HG03135 (cell line): Measurements from ENCODE around the gene PCNX1.
"Not testable (repeated sequence)": the region's sequence is repeated elsewhere in the genome, so short reads cannot be mapped to it uniquely, and the experiment has no call there.

Experiments used
- ATAC-seq: cut with Tn5 transposase; IDR thresholded peaks from one replicate; pipeline ENCODE4 v1.9.1; 2021; ENCODE audit warnings: mild to moderate bottlenecking, moderate library complexity; ENCODE audit not compliant: unreplicated experiment

The PCNX1 gene

DNA sequence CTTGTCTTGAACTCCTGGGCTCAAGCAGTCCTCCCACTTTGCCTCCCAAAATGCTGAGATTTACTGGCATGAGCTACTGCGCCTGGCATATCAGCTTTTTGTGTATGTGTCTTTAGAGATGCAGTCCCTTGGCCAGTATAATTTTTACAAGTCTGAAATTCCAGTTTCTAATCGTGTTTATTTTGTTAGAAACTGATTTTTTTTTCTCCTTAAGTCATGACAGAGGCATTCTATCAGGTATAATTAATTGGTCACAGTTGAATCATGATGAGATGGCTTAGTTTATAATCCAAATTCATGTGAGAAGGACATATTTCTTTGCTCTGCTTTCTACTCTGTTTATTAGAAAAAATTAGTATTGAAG lies 98.9 kb downstream of the PCNX1 start:
- ATAC-seq: no peak

DNA sequence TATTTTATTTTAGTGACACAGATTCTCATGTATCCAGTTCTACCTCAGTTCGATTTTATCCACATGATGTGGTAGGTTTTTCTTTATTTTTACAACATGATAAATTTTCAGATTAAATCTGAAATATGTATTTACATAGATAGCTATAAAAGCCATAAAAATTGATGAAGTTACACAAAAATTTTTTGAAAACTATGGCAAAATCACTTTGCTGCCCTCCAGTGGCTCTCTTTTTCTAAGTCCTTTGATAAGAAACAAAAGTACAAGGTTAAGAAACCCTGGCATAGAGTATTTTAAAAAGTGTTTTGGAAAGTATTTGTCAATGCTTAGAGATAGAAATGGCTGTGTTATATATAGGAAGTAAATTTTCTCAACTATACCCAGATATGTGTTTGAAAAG lies 104.2 kb downstream of the PCNX1 start:
- ATAC-seq: no peak

- ATAC-seq: no peak
Measured at GRCh38 chr14:71012888-71013287, 105.6 kb downstream of the PCNX1 start.

- no peak for ATAC-seq
Measured at GRCh38 chr14:71013551-71014192, 106.4 kb downstream of the PCNX1 start.

DNA sequence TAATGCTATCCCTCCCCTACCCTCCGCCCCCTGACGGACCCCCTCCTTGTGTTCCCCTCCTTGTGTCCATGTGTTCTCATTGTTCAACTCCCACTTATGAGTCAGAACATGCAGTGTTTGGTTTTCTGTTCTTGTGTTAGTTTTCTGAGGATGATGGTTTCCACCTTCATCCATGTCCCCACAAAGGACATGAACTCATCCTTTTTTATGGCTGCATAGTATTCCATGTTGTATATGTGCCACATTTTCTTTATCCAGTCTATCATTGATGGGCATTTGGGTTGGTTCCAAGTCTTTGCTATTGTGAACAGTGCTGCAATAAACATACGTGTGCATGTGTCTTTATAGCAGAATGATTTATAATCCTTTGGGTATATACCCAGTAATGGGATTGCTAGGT lies 112.7 kb downstream of the PCNX1 start:
- not testable (repeated sequence) for ATAC-seq

DNA sequence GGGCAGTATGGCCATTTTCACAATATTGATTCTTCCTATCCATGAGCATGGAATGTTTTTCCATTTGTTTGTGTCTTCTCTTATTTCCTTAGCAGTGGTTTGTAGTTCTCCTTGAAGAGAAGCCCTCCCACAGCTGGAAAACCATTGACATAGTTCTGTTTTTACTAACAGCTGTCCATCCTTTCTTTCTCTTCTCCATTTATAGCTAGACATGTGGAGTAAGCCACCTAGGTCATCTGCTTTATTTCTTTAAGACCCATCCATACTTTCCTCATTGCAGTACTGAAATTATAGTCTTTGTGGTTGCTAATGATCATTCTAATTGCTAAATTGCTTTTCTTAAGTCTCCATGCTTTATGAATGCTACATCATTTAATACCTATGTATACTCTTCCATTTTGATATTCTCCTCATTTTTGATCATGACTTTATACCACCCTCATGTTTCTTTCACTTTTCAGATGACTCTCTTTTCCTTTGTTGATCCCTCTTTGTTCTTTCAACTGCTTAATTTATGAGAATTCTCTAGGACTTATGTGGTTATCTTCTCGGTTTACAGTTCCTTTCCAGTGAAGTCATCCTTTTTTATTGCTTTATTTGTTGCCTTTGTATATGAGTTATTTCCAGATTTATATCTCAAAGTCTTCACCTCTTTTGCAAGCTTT lies 114.2 kb downstream of the PCNX1 start:
- no peak for ATAC-seq

- ATAC-seq: no peak
Measured at GRCh38 chr14:71022012-71022869, 115.0 kb downstream of the PCNX1 start.

- no peak for ATAC-seq
Measured at GRCh38 chr14:71022939-71023338, 115.7 kb downstream of the PCNX1 start.

- ATAC-seq: no peak
Measured at GRCh38 chr14:71029236-71029781, 122.0 kb downstream of the PCNX1 start.

DNA sequence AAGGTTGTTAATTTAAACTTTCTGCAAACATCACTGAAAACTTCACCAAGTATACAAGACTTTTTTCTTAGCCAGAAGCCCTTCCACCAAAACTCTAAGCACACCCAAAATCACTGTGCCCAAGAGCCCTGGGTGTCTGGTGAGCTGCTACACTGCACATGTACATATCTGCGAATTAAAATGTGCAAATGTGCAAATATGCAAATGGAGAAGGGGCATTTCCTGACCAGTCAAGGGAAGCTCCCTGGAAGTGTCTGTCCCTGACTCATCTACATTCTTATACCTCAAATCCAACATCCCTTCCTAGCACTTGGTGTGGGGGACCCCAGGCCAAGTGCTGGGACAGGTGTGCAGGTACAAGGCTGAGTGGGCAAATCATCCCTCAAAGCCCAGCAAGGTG lies 123.7 kb downstream of the PCNX1 start:
- no peak for ATAC-seq

- no peak for ATAC-seq
Measured at GRCh38 chr14:71036433-71036832, 129.2 kb downstream of the PCNX1 start.

GRCh38 chr14:71048393-71048792 lies 141.1 kb downstream of the PCNX1 start:
- no peak for ATAC-seq

GRCh38 chr14:71049435-71050133 lies 142.3 kb downstream of the PCNX1 start:
- no peak for ATAC-seq

DNA sequence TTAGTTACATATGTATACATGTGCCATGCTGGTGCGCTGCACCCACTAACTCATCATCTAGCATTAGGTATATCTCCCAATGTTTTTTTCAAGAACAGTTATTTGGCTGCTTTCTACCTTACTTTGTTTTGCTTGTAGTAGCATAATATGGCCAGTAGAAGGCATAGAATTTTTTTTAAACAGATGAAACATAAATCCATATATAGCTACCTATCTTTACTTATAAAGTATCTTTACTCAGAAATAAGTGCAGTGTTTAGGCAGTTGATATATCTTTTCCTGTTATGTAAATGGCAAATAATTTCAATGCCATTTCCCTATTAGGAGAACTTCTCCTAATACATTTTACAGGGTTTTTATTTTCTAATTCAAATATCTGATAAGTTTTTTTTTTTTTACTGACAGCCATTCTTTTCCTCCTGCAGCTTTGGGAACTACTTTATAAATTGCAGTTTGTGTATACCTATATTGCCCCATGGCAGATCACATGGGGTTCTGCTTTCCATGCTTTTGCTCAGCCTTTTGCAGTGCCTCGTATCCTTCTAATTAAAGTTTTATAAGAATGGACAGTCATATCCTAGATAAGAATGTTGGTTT lies 143.1 kb downstream of the PCNX1 start:
- no peak for ATAC-seq

DNA sequence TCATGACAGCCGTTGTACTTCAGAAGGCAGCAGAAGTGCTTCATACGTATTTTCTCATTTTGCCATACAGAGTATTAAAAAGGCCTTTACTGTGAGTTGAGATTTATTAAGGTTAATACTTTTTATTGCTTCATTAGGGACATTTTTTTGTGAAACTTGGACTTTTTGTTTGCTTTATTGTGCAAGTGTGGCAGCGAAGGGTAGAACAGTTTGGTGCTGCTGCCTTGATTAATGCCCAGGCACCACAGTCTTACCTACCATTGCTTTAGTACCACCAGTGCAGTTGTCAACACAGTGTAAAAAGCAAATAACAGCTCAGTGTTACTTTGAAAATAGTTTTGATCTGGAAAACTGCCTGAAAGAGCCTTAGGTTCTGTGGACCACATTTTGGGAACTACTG lies 147.4 kb downstream of the PCNX1 start:
- ATAC-seq: no peak

- no peak for ATAC-seq
Measured at GRCh38 chr14:71056168-71056567, 148.9 kb downstream of the PCNX1 start.

- ATAC-seq: no peak
Measured at GRCh38 chr14:71060274-71060673, 153.0 kb downstream of the PCNX1 start.

DNA sequence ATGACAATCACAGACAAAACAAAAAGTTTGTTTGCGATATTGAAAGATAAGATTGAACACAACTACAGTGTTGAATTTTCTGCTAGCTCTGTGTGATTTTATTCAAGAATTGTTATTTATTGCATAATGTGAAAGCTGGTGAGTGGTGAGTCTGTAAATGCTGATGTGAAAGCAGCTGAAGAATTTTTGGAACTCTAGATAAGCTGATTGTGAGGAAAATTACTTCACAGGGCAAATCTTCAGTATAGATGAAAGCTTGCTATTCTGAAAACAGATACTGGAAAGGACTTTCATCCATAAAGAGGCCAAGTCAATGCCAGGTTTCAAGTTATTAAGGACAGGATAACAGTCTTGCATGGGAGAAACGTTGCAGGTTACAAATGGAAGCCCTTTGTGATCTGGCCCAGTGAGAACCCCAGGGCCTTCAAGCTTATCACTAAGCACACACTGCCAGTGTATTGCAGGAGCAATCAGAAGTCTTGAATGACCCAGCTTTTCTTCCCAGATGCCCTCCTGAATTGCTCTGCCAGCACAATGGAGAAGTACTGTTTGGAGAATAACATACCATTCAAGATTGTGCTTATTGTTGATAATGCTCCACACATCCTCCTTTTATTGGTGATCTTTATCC lies 153.7 kb downstream of the PCNX1 start:
- no peak for ATAC-seq

GRCh38 chr14:71061458-71061857 lies 154.2 kb downstream of the PCNX1 start:
- no peak for ATAC-seq

DNA sequence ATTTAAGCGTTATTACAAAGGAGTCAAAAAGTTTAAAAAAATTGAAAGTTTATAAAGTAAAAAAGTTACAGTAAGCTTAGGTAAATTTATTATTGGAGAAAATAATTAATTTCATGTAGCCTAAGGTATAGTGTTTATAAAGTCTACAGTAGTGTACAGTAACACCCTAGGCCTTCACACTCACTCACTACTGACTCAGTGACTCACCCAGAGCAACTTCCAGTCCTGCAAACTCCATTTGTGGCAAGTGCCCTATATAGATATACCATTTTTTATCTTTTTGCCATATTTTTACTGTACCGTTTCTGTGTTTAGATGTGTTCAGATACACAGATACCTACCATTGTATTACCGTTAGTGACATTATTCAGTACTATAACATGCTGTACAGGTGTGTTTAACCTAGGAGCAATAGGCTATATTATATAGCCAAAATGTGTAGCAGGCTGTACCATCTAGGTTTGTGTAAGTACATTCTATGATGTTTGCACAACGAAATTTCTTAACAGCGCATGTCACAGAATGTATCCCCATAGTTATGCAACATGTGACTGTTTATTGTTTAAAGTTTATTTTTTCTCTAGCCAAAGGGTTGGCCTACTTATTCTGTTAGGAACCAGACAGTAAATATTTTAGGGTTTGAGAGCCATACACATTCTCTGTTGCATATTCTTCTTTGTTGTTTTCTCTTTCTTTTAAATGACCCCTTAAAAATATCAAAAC lies 155.5 kb downstream of the PCNX1 start:
- ATAC-seq: no peak
